ENCODE results near the gene FBRS. TPM values are rescaled to one million over a fixed set of nuclear protein-coding genes. Genes with fewer than 3 reads are reported as not detected.

Gene FBRS
- 10 to 100 TPM; 12.5 to 29.6 (median 22.7) TPM for total RNA-seq
- 10 to 100 TPM; 26.4 to 61.6 (median 30.0) TPM for polyA plus RNA-seq

GRCh38 chr16:30657866-30658730 lies at the start of gene FBRS:
Gene FBRS (plus strand): TSS chr16:30658431. CDS start chr16:30659519, 1,088 bp downstream.
- H3K27ac ChIP-seq = peak within 1 kb of the TSS; percentile 96 to 98 (median 97)
- peak within 1 kb of the TSS; percentile 91 to 99 (median 97) for H3K4me3 ChIP-seq
- H3K9me3 ChIP-seq = no peaks in the 10 kb centered on the region
- no peaks in the 10 kb centered on the region for H3K27me3 ChIP-seq
- intact Hi-C loops (cut with DNase I) = loop anchor here (2.0 to 10.0 kb wide), 5 partner anchors 87 to 843 kb away; partner anchors contain the start of genes FBXL19, PAGR1, PRRT2 and TBX6
- WGBS, 2 donors = 0 to 1% methylated on average over 86 of the region's 86 CpGs
- peak; percentile 100 for DNase-seq
- peaks cover 29 to 63% (median 52%) of the 10 kb centered on the region in 4 donors for H3K36me3 ChIP-seq
- TF ChIP-seq POLR2AphosphoS5 (IDR thresholded peaks at IDR 0.05) (peak; percentile 91 to 96 (median 95)), POLR2A (IDR thresholded peaks at IDR 0.05) (peak; percentile 78 to 94), EP300 (IDR thresholded peaks at IDR 0.05) (peak in 2 of 4 donors; percentile 49 to 52), CTCF (IDR thresholded peaks at IDR 0.05) (peak in 3 of 4 experiments; percentile 8 to 66 (median 38))
- peaks cover 0 to 58% (median 53%) of the 10 kb centered on the region in 4 donors for H3K4me1 ChIP-seq

- Histone ChIP-seq H3K36me3 (peaks cover 0 to 46% (median 12%) of the 10 kb centered on the region in 4 donors), H3K4me1 (peaks cover 0 to 23% (median 16%) of the 10 kb centered on the region in 4 donors), H3K9me3 (no peaks in the 10 kb centered on the region), H3K4me3 (peak overlapping the region; percentile 69 to 96 (median 83)), H3K27ac (peak overlapping the region; percentile 96 to 99 (median 97)), H3K27me3 (no peaks in the 10 kb centered on the region)
- 12 to 15% methylated on average over 40 of the region's 40 CpGs for WGBS, 2 donors
- intact Hi-C loops (cut with DNase I) = no loop called here
- no peak for TF ChIP-seq POLR2AphosphoS5 (IDR thresholded peaks at IDR 0.05)
- no peak for TF ChIP-seq EP300 (IDR thresholded peaks at IDR 0.05)
- no peak for TF ChIP-seq POLR2A (IDR thresholded peaks at IDR 0.05)
- DNase-seq = peak; percentile 79
Measured at GRCh38 chr16:30609002-30609925, 49.0 kb upstream of the FBRS start.

- peak; percentile 98 for DNase-seq
- H3K9me3 ChIP-seq = no peaks in the 10 kb centered on the region
- intact Hi-C loops (cut with DNase I) = no loop called here
- H3K36me3 ChIP-seq = peaks cover 0 to 37% (median 3%) of the 10 kb centered on the region in 4 donors
- H3K27ac ChIP-seq = peak within 1 kb of the TSS; percentile 96 to 99 (median 97)
- peak within 1 kb of the TSS; percentile 69 to 96 (median 83) for H3K4me3 ChIP-seq
- H3K4me1 ChIP-seq = peaks cover 0 to 23% (median 16%) of the 10 kb centered on the region in 4 donors
- WGBS, 2 donors = 0% methylated on average over 63 of the region's 63 CpGs
- TF ChIP-seq POLR2AphosphoS5 (IDR thresholded peaks at IDR 0.05) = peak; percentile 16 to 79 (median 76)
- TF ChIP-seq CTCF (IDR thresholded peaks at IDR 0.05) = no peak
- TF ChIP-seq EP300 (IDR thresholded peaks at IDR 0.05) = no peak
- peak; percentile 32 to 36 for TF ChIP-seq POLR2A (IDR thresholded peaks at IDR 0.05)
- H3K27me3 ChIP-seq = no peaks in the 10 kb centered on the region
Measured at GRCh38 chr16:30609926-30610839, 48.0 kb upstream of the FBRS start, which contains the start of gene ZNF689. Gene ZNF689 (minus strand): TSS chr16:30610389. CDS start chr16:30610041, 348 bp downstream.

- Histone ChIP-seq H3K27ac (no peak overlapping the region), H3K27me3 (peaks cover 0 to 4% (median 0%) of the 10 kb centered on the region in 3 donors), H3K4me1 (peaks cover 0 to 4% (median 2%) of the 10 kb centered on the region in 4 donors), H3K4me3 (no peak overlapping the region), H3K36me3 (no peaks in the 10 kb centered on the region), H3K9me3 (no peaks in the 10 kb centered on the region)
- no peak for DNase-seq
- TF ChIP-seq CTCF (IDR thresholded peaks at IDR 0.05) (peak in 2 of 4 experiments; percentile 16 to 52), POLR2AphosphoS5 (IDR thresholded peaks at IDR 0.05) (no peak)
- intact Hi-C loops (cut with DNase I) = no loop called here
- WGBS, 2 donors = 35 to 42% methylated on average over 12 of the region's 12 CpGs
Measured at GRCh38 chr16:30615358-30616091, 42.7 kb upstream of the FBRS start.
